ENCODE measurements around the gene FBP2. TPM values are rescaled to one million over a fixed set of nuclear protein-coding genes. Genes with fewer than 3 reads are reported as not detected.
"Not testable (repeated sequence)": the region's sequence is repeated elsewhere in the genome, so short reads cannot be mapped to it uniquely, and the experiment has no call there.

The FBP2 gene
- polyA plus RNA-seq, 12 donors, result 15.9 to 90.6 (median 67.1) TPM; not detected in 1

- no peak for DNase-seq
These were observed 26.4 kb downstream of the FBP2 start for GRCh38 chr9:94567271-94567670.

- DNase-seq, result no peak
These were observed 27.1 kb downstream of the FBP2 start for GRCh38 chr9:94566550-94566949.

- not testable (repeated sequence) for DNase-seq
These were observed 29.3 kb downstream of the FBP2 start for GRCh38 chr9:94564279-94564678.

GRCh38 chr9:94563548-94563947 lies 30.1 kb downstream of the FBP2 start:
- no peak for DNase-seq

GRCh38 chr9:94560237-94560636 lies 33.4 kb downstream of the FBP2 start:
- no peak for DNase-seq

GRCh38 chr9:94557376-94557775 lies 36.2 kb downstream of the FBP2 start:
- no peak for DNase-seq

- DNase-seq, result peak; percentile 3
These were observed 38.9 kb downstream of the FBP2 start, which contains the start of gene PCAT7 for GRCh38 chr9:94554439-94555331. Gene PCAT7, plus strand, starts transcription at chr9:94555083.

GRCh38 chr9:94554078-94554438 lies 39.6 kb downstream of the FBP2 start:
- DNase-seq, result no peak

GRCh38 chr9:94553029-94553938 lies 40.3 kb downstream of the FBP2 start:
- DNase-seq, result no peak

GRCh38 chr9:94545940-94546339 lies 47.7 kb downstream of the FBP2 start:
- no peak for DNase-seq

GRCh38 chr9:94544335-94544734 lies 49.3 kb downstream of the FBP2 start:
- DNase-seq, result not testable (repeated sequence)

- DNase-seq, result no peak
These were observed 54.7 kb downstream of the FBP2 start for GRCh38 chr9:94538908-94539307.

GRCh38 chr9:94534901-94535300 lies 58.7 kb downstream of the FBP2 start:
- DNase-seq, result no peak

GRCh38 chr9:94533601-94534000 lies 60.0 kb downstream of the FBP2 start:
- no peak for DNase-seq

- DNase-seq, result no peak
These were observed 60.5 kb downstream of the FBP2 start for GRCh38 chr9:94533155-94533554.

- DNase-seq, result no peak
These were observed 64.7 kb downstream of the FBP2 start for GRCh38 chr9:94528886-94529285.

- DNase-seq, result no peak
These were observed 66.7 kb downstream of the FBP2 start for GRCh38 chr9:94526951-94527350.

GRCh38 chr9:94526271-94526670 lies 67.4 kb downstream of the FBP2 start:
- no peak for DNase-seq

GRCh38 chr9:94525396-94526035 lies 68.1 kb downstream of the FBP2 start:
- no peak for DNase-seq

GRCh38 chr9:94517254-94517653 lies 76.4 kb downstream of the FBP2 start:
- DNase-seq, result no peak

- no peak for DNase-seq
These were observed 78.9 kb downstream of the FBP2 start for GRCh38 chr9:94514722-94515121.

GRCh38 chr9:94511955-94512265 lies 81.7 kb downstream of the FBP2 start:
- no peak for DNase-seq

Data from muscle of arm (tissue), 12 donors.